Neural cell (in vitro differentiated cells): ENCODE measurements around the gene CPAMD8. TPM values are rescaled to one million over a fixed set of nuclear protein-coding genes. Genes with fewer than 3 reads are reported as not detected.
A peak's percentile ranks its signal among the peaks of the same experiment; 100 is the strongest.

Experiments used
- H2AFZ ChIP-seq: fragments of 200-600, 300-800 bp; sonication (generic), shearing (Covaris generic); 2 replicates; pipeline ENCODE4 v1.6.0; 2014; ENCODE audit warnings: low read depth, mild to moderate bottlenecking, antibody characterized with exemption, low read length, moderate library complexity
- H3F3A ChIP-seq: fragments of 200-600 bp; shearing (Covaris generic); 2 replicates; pipeline ENCODE4 v1.6.1; 2016; ENCODE audit warnings: mild to moderate bottlenecking, moderate library complexity, mixed read lengths, antibody characterized with exemption, low read length; ENCODE audit not compliant: insufficient read depth, poor library complexity, severe bottlenecking
- H3K27ac ChIP-seq: fragments of 200-600, 300-800 bp; sonication (generic), shearing (Covaris generic); 2 replicates; pipeline ENCODE4 v1.5.1; 2014; ENCODE audit warnings: mild to moderate bottlenecking, low read length, moderate library complexity
- H3K27me3 ChIP-seq: fragments of 300-800, 200-600 bp; sonication (generic), shearing (Covaris generic); 2 replicates; pipeline ENCODE4 v1.6.0; 2014; ENCODE audit warnings: mild to moderate bottlenecking, low read depth, low read length, moderate library complexity; ENCODE audit not compliant: insufficient read depth
- H3K36me3 ChIP-seq: fragments of 300-800, 200-600 bp; sonication (generic), shearing (Covaris generic); 2 replicates; pipeline ENCODE4 v1.5.1; 2014; ENCODE audit warnings: mild to moderate bottlenecking, antibody characterized with exemption, low read length, moderate library complexity; ENCODE audit not compliant: insufficient read depth
- H3K4me2 ChIP-seq: fragments of 300-800, 200-600 bp; sonication (generic), shearing (Covaris generic); 2 replicates; pipeline ENCODE4 v1.6.0; 2014; ENCODE audit warnings: mild to moderate bottlenecking, low read length
- H3K4me3 ChIP-seq: fragments of 300-800, 200-600 bp; sonication (generic), shearing (Covaris generic); 2 replicates; pipeline ENCODE4 v1.5.1; 2014; ENCODE audit warnings: mild to moderate bottlenecking, low read length, moderate library complexity
- H3K79me2 ChIP-seq: fragments of 200-600 bp; shearing (Covaris generic); replicated peaks from 2 replicates; pipeline ENCODE4 v1.6.0; 2014; ENCODE audit warnings: mild to moderate bottlenecking, low read length, moderate library complexity; ENCODE audit not compliant: insufficient read depth
- H3K9ac ChIP-seq: fragments of 300-800, 200-600 bp; sonication (generic), shearing (Covaris generic); 2 replicates; pipeline ENCODE4 v1.6.1; 2016; ENCODE audit warnings: mild to moderate bottlenecking, low read length, mixed read lengths
- H3K9me2 ChIP-seq: fragments of 200-600 bp; shearing (Covaris generic); 2 replicates; pipeline ENCODE4 v1.6.1; 2016; ENCODE audit warnings: mild to moderate bottlenecking, low read length, mixed read lengths; ENCODE audit not compliant: insufficient read depth
- H3K9me3 ChIP-seq: fragments of 200-600, 300-800 bp; sonication (generic), shearing (Covaris generic); 2 replicates; pipeline ENCODE4 v1.6.1; 2016; ENCODE audit warnings: mild to moderate bottlenecking, mixed run types, low read length, moderate library complexity, mixed read lengths
- H4K20me1 ChIP-seq: fragments of 200-600 bp; shearing (Covaris generic); 2 replicates; pipeline ENCODE4 v1.6.1; 2016; ENCODE audit warnings: mild to moderate bottlenecking, mixed run types; ENCODE audit not compliant: insufficient read depth
- CTCF ChIP-seq: fragments of 450-650 bp; IDR thresholded peaks from 2 replicates; pipeline ENCODE4 v1.5.1; 2014; ENCODE audit warnings: antibody characterized with exemption, mild to moderate bottlenecking, moderate library complexity; ENCODE audit not compliant: poor library complexity, severe bottlenecking
- EP300 ChIP-seq: fragments of 450-650 bp; conservative IDR thresholded peaks from 2 replicates; pipeline ENCODE4 v1.6.1; 2014; ENCODE audit warnings: antibody characterized with exemption, mild to moderate bottlenecking, moderate library complexity; ENCODE audit not compliant: poor library complexity, severe bottlenecking
- EZH2 ChIP-seq: fragments of 200-600, 300-800 bp; shearing (Covaris generic), sonication (generic); IDR thresholded peaks from 2 replicates; pipeline ENCODE4 v1.6.1; 2014; ENCODE audit warnings: antibody characterized with exemption, low read length, borderline replicate concordance, mild to moderate bottlenecking; ENCODE audit not compliant: insufficient read depth, poor library complexity, severe bottlenecking
- MXI1 ChIP-seq: fragments of 450-650 bp; conservative IDR thresholded peaks from 2 replicates; pipeline ENCODE4 v1.6.1; 2014; ENCODE audit warnings: antibody characterized with exemption, mild to moderate bottlenecking; ENCODE audit not compliant: poor library complexity, severe bottlenecking
- POLR2AphosphoS5 ChIP-seq: IDR thresholded peaks from 2 replicates; pipeline ENCODE4 v1.6.1; 2012
- RAD21 ChIP-seq: fragments of 450-650 bp; conservative IDR thresholded peaks from 2 replicates; pipeline ENCODE4 v1.6.1; 2014; ENCODE audit warnings: antibody characterized with exemption, mild to moderate bottlenecking, moderate library complexity
- REST ChIP-seq: IDR thresholded peaks from 2 replicates; pipeline ENCODE4 v1.6.1; 2012; ENCODE audit warnings: borderline replicate concordance
- SMC3 ChIP-seq: fragments of 450-650 bp; conservative IDR thresholded peaks from 2 replicates; pipeline ENCODE4 v1.6.1; 2014; ENCODE audit warnings: antibody characterized with exemption, mild to moderate bottlenecking, moderate library complexity; ENCODE audit not compliant: poor library complexity
- TAF1 ChIP-seq: IDR thresholded peaks from 2 replicates; pipeline ENCODE4 v1.6.1; 2012; ENCODE audit warnings: low read depth
- polyA plus RNA-seq: library from polyadenylated mRNA; depleted of rRNA; stranded (reverse); fragments of >200 nt; gene quantifications from 2 replicates; pipeline ENCODE4 v1.2.3, GENCODE V29; 2014

CPAMD8 gene
- polyA plus RNA-seq, 1 donor from 2014 or later, result 1.9 TPM

GRCh38 chr19:16897029-16897855, 129.4 kb downstream of the CPAMD8 start:
- Histone ChIP-seq H3K27me3 (peaks cover 4% of the 10 kb centered on the region), H3K9ac (no peak overlapping the region), H4K20me1 (no peaks in the 10 kb centered on the region), H3K27ac (no peak overlapping the region), H3K4me3 (peak overlapping the region; percentile 49), H2AFZ (no peak overlapping the region), H3K79me2 (no peaks in the 10 kb centered on the region), H3K4me2 (no peak overlapping the region), H3K36me3 (no peaks in the 10 kb centered on the region), H3K9me3 (no peaks in the 10 kb centered on the region), H3K9me2 (no peaks in the 10 kb centered on the region), H3F3A (no peaks in the 10 kb centered on the region)
- TF ChIP-seq REST (no peak), EP300 (no peak), MXI1 (no peak), SMC3 (no peak), CTCF (no peak), EZH2 (no peak), POLR2AphosphoS5 (no peak), TAF1 (no peak), RAD21 (no peak)

- Histone ChIP-seq H3K79me2 (no peaks in the 10 kb centered on the region), H2AFZ (no peak overlapping the region), H3K27ac (no peak overlapping the region), H3F3A (no peaks in the 10 kb centered on the region), H3K4me3 (no peak overlapping the region), H3K9ac (no peak overlapping the region), H3K36me3 (no peaks in the 10 kb centered on the region), H3K9me2 (no peaks in the 10 kb centered on the region), H4K20me1 (no peaks in the 10 kb centered on the region), H3K27me3 (peaks cover 4% of the 10 kb centered on the region), H3K9me3 (no peaks in the 10 kb centered on the region), H3K4me2 (no peak overlapping the region)
- no peak for TF ChIP-seq EP300
- no peak for TF ChIP-seq TAF1
- no peak for TF ChIP-seq REST
- no peak for TF ChIP-seq RAD21
- TF ChIP-seq CTCF, result no peak
- no peak for TF ChIP-seq EZH2
- no peak for TF ChIP-seq POLR2AphosphoS5
- no peak for TF ChIP-seq MXI1
- no peak for TF ChIP-seq SMC3
Measured at GRCh38 chr19:16896146-16897028, 130.2 kb downstream of the CPAMD8 start.
